ENCODE results near the gene C5orf46.

DNA sequence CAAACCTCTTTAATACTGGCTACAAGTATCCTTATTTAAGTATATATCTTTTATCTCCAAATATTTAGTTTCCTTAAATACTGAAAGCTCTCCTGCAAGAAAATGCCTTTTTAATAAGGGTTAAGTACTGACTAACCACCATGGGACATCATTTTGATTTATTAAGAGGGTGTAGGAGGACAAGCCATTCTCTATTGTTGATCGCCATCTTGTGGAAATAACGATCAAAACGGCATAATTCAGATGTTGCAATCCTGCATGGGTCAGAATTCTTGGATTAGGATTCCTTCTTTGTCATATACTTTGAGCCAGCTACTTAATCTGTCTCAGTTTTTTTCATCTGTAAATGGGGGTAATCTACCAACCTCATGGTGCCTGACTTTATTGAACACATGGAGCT is 28.7 kb upstream of the C5orf46 start:
- TF ChIP-seq POLR2AphosphoS5 (IDR thresholded peaks at IDR 0.05) (no peak), POLR2A (IDR thresholded peaks at IDR 0.05) (no peak)
- TF ChIP-seq, protein P1, sequence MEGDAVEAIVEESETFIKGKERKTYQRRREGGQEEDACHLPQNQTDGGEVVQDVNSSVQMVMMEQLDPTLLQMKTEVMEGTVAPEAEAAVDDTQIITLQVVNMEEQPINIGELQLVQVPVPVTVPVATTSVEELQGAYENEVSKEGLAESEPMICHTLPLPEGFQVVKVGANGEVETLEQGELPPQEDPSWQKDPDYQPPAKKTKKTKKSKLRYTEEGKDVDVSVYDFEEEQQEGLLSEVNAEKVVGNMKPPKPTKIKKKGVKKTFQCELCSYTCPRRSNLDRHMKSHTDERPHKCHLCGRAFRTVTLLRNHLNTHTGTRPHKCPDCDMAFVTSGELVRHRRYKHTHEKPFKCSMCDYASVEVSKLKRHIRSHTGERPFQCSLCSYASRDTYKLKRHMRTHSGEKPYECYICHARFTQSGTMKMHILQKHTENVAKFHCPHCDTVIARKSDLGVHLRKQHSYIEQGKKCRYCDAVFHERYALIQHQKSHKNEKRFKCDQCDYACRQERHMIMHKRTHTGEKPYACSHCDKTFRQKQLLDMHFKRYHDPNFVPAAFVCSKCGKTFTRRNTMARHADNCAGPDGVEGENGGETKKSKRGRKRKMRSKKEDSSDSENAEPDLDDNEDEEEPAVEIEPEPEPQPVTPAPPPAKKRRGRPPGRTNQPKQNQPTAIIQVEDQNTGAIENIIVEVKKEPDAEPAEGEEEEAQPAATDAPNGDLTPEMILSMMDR (IDR thresholded peaks at IDR 0.05), result peak in 5 of 6 experiments; percentile 13 to 66 (median 59)
